HUDEP-2 (cell line): ENCODE data around the gene MTFMT.
A peak's percentile ranks its signal among the peaks of the same experiment; 100 is the strongest.

Experiments used
- DNase-seq, 76 experiments: peaks; one replicate each; lab custom pipeline; 2025; ENCODE audit not compliant: unreplicated experiment in 76 of 76; lab: John Stamatoyannopoulos, UW

The MTFMT gene

DNA sequence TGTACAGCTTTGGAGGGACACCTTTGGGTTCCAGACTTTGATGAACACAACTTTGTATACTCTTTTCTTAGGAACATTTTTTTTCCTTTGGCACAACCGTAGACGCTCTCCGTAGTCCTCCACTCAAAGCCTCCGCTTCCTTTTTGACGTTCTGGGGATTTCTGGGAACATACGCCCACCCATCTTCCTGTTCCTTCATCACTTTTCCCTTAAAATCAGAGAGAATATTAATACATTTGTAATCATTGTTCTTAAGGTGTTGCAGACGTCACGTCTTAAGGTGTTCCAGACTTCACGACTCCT lies 39.3 kb downstream of the MTFMT start:
- no peak for DNase-seq

DNA sequence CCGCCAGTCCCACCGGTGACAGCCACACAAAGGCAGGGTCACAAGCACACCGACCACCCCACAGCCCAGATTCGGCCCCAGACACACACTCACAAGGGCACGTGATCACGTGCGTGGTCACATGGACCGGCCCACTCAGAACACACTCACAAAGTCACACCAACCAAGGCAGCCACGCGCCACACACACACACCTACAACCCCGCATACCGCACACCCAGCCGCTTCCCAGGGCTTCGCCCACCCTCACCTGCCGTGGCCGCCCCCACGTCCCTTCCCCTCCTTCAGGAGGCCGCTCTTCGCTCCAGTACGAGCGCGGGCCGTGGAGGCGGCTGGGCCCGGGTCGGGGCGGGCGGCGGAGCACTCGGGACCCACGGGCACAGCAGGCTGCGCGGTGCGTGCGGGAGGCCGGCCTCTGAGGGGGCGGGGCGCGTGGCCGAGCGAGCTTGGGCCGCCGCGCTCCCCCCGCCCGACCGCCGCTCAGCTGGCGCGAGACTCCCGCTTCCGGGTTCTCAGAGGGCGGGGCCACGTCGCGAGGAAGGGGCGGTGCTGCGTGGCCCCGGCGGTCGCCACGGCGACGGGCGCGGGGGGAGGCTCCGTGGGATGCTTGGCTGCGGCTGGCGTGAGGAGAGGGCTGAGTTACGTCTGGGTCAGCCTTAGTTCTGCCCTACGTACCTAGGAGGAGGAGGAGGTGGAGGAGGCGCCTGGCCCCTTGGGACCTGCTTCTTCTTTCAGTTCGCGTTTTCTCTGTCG lies 39.8 kb downstream of the MTFMT start, which contains the start of gene SPG21:
Gene SPG21, minus strand, starts transcription at position 499 of the 752 bp plus-strand sequence. CDS start 6,345 bp downstream, outside the sequence.
- DNase-seq, result peak in 75 of 76 experiments; percentile 15 to 95 (median 80)

DNA sequence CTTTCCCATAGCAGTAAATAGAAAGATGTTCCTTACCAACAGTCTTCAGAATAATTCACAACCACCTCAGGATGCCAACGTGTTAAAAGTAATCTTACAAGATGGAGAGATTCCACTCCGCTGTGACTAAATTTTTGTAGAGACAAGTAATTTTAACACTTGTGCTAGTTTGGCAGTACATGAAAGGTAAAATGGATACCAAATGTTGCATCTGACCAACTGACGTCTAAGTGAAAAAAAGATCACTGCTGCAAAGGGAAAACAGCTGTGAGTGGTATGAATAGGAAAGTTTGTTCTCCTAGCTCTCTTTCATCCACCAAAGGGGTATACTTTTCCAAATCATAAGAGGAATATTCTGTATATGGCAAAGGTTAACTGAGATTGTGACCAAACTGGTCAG lies 42.3 kb downstream of the MTFMT start:
- no peak for DNase-seq

DNA sequence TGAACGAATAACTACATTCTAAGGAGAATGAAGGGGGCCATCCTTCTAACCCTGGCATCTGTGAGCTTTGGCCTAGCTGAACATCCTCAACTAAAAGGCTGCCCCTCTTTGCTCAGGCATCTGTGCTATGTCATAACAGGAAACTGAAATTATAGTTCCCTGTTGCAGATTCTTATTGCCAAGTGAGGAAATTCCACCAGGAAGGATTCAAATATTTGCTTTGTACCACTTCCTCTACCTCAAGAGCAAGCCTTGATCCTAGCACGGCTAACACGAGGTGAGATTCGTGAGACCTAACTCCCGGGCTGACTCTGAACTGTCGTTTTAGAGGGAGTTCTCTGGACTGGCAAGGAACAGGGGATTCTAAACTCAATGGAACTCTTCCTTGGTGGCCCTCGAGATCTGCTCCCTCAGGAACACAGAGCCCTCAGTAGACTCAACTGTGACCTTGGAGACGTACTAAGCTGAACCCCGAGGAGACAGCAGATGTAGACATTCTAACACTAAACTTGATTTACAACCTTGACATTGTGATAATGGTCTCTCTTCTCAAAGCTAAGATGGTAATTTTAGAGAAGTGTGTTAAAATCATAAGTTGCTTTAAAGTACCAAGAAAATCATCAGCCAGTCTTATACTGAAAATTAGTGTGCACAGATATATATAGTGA lies 43.9 kb downstream of the MTFMT start:
- DNase-seq, result no peak

DNA sequence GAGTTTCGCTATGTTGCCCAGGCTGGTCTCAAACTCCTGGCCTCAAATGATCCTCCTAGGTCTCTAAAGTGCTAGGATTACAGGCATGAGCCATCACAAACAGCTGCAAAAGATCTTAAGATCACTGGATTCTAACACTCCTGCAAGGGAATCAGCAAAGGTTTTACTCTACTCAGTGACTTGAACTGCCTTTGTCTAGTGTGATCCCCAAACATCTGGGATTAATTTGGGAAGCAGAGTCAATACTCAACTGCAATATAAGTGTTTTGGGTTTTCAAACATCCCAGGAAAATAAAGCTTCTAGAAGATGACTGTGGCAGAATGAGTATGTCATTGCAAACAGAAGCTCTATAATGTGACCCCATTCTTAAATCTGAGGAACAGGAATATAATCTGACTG lies 47.0 kb downstream of the MTFMT start:
- no peak for DNase-seq

DNA sequence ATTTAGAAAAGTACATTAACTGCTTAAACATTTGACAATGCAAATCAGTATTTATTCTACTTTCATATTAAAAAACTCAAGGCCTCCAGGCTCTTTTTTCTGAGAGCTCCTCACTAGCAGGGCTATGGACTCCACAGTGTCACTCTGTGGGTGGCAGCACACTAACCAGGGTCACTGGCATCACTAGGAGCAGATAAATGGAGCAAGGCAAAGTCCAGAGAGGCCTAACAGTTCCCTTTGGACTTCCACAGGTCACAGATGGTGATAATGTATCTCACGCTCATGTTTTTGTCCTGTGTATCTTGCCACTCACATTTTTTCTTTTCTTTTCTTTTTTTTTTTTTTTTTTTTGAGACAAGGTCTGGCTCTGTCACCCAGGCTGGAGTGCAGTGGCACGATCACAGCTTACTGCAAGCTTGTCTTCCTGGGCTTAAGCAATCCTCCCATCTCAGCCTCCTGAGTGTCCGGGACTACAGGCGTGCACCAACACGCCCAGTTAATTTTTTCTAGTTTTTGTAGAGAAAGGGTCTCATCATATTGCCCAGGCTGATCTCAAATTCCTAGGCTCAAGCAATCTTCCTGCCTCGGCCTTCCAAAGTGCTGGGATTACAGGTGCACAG lies 47.5 kb downstream of the MTFMT start:
- no peak for DNase-seq

DNA sequence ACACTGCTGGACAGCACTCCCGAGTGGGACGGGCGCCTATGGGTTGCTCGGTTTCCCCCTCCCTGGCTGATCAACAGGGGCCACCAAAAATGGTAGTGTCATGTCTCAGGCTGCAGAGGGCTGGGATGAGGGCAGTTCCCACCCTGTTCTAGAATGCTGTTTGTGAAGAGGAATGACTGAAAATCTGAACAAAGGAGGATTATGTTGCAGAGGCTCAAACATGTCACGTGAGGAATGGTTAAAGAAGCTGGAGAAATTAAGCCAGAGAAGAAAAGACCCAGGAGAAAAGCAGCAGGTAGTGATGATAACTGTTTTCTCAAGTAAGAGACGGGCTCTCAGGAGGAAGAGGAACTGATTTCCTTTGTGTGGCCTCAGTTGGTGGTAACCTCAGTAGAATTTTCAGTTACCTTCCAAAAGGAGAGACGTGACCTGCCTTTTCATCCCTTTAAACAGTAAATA lies 50.2 kb downstream of the MTFMT start:
- DNase-seq, result no peak

DNA sequence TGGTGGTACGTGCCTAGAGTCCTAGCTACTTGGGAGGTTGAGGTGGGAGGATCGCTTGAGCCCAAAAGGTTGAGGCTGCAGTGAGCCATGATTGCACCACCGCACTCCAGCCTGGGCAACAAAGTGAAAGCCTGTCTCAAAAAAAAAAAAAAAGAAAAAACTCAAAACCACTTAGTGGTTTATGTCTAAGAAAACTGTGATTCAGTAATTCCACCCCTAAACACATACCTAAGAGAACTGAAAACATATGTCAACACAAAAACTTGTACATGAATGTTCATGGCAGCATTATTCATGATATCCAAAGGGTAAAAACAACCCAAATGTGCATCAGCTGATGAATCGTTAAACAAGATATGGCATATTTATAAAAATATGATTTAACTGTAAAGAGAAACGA lies 54.0 kb downstream of the MTFMT start:
- DNase-seq, result no peak

DNA sequence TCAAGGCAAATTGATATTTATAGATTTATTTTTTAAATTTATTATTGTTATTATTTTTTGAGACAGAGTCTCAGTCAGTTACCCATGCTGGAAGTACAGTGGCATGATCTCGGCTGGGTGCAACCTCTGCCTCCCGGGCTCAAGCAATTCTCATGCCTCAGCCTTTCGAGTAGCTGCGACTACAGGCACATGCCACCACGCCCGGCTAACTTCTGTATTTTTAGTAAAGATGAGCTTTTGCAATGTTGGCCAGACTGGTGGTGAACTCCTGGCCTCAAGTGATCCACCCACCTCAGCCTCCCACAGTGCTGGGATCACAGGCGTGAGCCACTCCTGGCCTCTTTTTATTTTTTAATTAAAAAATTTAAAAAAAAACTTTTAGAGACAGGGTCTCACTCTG lies 58.7 kb downstream of the MTFMT start:
- no peak for DNase-seq

DNA sequence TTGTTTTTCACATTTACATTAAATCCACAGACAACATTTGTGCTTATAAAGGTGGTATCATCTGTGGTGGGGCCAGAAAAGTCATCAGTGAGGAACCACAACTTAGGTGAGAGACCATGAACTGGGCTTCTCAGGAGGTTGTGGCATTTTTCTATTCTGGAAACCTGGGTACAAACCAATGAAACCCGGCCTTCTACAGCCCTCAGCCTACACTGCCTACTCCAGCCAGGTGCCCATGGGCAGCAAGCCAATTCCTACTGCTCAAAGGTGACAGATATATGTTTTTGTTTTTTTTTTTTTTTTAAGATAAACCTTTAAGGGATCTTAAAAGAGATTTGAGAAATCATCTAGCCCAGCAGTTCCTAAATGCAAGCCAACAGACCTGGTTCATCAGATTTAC lies 60.0 kb downstream of the MTFMT start:
- no peak for DNase-seq

DNA sequence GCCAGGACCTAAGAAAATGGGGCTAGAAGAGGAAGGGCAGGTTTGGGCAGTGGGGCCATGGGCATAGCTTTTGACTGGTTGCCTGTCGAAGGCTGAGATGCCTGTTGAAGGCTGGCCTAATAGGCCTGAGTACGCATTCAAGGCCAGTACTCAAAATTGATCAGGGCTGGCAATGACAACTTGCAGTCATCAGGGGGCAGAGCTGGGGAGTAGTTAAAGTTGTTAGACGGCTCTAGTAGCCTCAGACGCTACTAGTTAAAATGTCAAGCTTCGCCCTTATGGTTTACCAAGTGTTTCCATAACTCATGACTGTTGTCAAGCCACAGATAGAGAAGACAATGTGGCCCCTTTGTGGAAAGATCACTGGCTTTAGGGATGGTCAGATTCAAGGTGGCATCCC lies 68.4 kb downstream of the MTFMT start:
- no peak for DNase-seq

DNA sequence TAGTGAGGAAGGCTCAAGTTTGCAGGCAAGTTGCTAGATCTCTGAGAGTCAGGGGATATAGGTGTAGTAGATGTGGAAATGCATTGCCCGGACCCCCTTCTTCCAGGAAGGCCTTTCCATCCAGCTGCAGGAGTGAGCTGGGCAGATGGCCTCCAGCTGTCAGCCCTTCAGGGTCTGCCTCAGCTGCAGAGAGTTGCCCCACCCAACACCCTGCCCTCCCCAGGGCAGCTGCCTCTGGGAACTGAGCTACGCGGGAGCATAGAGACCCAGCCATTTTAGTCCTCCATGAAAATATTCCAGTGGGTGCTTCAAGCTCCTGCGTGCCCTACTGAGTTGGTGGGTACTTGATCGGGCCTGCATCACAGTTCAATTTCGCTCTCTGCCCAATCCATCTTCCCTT lies 69.3 kb downstream of the MTFMT start:
- no peak for DNase-seq

DNA sequence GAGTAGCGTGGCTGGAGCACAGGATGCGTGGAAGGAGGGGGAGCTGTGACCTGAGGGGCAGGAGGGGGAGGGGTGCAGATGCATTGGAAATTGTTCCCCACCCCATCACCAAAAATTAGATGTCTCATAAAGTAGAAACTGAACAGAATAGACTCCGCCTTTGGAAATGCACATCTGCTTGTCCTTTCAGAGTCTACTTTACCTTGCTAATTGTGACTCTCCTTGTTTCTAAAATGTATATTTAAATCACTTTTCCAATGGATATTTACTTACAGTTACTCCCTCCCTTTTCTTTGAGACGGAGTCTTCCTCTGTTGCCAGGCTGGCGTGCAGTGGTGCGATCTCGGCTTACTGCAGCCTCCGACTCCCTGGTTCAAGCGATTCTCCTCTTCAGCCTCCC lies 70.3 kb downstream of the MTFMT start:
- no peak for DNase-seq

DNA sequence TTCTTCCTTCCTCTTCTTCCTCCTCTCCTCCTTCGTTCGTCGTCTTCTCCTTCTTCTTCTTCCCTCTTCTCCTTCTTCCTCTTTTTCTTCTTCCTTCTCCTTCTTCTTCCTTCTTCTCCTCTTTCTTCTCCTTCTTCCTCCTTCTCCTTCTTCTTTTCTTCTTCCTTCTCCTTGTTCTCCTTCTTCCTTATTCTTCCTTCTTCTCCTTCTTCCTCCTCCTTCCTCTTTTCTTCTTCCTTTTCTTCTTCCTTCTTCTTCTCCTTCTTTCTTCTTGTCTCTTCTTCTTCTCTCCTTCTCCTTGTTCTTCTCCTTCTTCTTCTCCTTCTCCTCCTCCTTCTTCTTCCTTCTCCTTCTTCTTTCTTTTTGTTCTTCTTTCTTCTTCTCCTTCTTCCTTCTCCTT lies 75.0 kb downstream of the MTFMT start:
- DNase-seq, result no peak

DNA sequence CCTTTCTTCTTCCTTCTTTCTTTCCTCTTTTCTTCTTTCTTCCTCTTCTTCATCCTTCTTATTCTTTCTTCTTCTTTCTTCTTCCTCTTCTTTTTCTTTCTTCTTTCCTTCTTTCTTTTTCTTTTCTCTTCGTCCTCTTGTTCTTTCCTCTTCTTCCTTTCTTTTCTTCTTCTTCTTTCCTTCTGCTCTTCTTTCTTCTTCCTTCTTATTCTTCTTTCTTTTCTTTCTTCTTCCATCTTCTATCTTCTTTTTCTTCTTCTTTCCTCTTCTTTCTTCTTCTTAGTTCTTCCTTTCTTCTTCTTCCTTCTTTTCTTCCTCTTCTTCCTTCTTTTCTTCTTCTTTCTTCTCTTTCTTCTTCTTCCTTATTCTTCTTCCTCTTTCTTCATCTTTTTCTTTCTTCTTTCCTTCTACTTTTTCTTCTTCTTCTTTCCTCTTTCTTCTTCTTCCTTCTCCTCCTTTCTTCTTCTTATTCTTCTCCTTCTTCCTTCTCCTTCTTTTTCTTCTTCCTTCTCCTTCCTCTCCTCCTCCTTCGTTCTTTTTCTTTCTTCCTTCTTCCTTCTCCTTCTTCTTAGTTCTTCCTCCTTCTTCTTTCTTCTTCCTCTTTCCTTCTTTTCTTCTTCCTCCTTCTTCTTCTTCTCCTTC lies 77.5 kb downstream of the MTFMT start:
- no peak for DNase-seq
